ENCODE data around the gene LDLRAD3.

Gene LDLRAD3

DNA sequence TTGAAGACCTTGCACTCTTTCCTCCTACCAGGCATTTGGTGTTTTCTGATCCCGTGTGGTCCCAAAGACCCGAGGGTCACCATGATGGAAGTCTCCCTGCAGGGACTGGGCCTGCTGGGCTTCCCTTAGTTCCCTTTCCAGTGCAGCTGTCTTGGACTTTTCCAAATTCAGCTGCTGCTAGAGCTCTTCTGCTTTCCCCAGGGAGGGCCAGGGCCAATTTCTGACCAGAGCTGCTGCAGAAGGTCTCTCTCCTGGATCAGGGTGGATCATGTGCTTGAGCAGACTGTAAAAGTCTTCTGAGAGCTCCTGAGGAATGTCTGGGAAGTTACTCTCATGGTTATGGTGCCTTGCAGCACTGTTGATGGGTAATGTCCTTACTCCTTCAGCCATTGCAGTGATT is 23.2 kb downstream of the LDLRAD3 start:
- H3K4me1 ChIP-seq (ENCODE audit: control insufficient read depth, insufficient read depth, low read length), result no peaks in the 10 kb centered on the region
- H3K9ac ChIP-seq (ENCODE audit: low read depth, low read length), result no peak overlapping the region
- H3K36me3 ChIP-seq (ENCODE audit: control insufficient read depth, insufficient read depth, low read length), result peaks cover 2% of the 10 kb centered on the region
- H3K9me3 ChIP-seq (ENCODE audit: control insufficient read depth, insufficient read depth, low read length), result peaks cover 3% of the 10 kb centered on the region
- H3K27me3 ChIP-seq (ENCODE audit: control insufficient read depth, insufficient read depth, low read length), result no peaks in the 10 kb centered on the region
- no peak overlapping the region for H3K4me3 ChIP-seq (ENCODE audit: low read depth, low read length)

- Histone ChIP-seq H3K36me3 (ENCODE audit: control insufficient read depth, insufficient read depth, low read length) (peaks cover 2% of the 10 kb centered on the region), H3K4me1 (ENCODE audit: control insufficient read depth, insufficient read depth, low read length) (no peaks in the 10 kb centered on the region), H3K4me3 (ENCODE audit: low read depth, low read length) (no peak overlapping the region)
These were observed 24.7 kb downstream of the LDLRAD3 start for GRCh38 chr11:35968386-35969088.

GRCh38 chr11:35969089-35970042 is 25.5 kb downstream of the LDLRAD3 start:
- H3K9ac ChIP-seq (ENCODE audit: low read depth, low read length), result no peak overlapping the region
- H3K4me1 ChIP-seq (ENCODE audit: control insufficient read depth, insufficient read depth, low read length), result no peaks in the 10 kb centered on the region
- no peak overlapping the region for H3K4me3 ChIP-seq (ENCODE audit: low read depth, low read length)
- peaks cover 2% of the 10 kb centered on the region for H3K36me3 ChIP-seq (ENCODE audit: control insufficient read depth, insufficient read depth, low read length)
- no peaks in the 10 kb centered on the region for H3K27me3 ChIP-seq (ENCODE audit: control insufficient read depth, insufficient read depth, low read length)
- H3K9me3 ChIP-seq (ENCODE audit: control insufficient read depth, insufficient read depth, low read length), result peaks cover 5% of the 10 kb centered on the region

More at GRCh38 chr11:35968386-35969088, 24.7 kb downstream of the LDLRAD3 start:
- H3K9ac ChIP-seq (ENCODE audit: low read depth, low read length), result no peak overlapping the region
- H3K9me3 ChIP-seq (ENCODE audit: control insufficient read depth, insufficient read depth, low read length), result peaks cover under 1% of the 10 kb centered on the region
- no peaks in the 10 kb centered on the region for H3K27me3 ChIP-seq (ENCODE audit: control insufficient read depth, insufficient read depth, low read length)

DNA sequence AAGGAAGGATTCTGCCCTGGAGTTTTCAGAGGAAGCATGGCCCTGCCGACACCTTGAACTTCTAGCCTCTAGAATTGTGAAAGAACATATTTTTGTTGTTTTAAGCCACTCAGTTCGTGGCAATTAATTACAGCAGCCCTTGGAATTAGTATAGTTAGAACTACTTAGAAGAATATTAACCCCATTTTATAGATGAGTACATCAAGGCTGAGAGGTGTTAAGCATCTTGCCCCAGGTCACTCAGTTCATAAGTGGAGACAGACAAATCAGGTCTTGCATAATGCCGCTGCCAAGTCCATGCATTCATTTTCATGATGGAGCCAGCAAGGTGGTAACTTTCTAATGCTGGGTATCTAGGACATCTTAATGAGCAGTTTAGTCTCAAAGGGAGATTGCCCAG is 26.6 kb downstream of the LDLRAD3 start:
- H3K9ac ChIP-seq (ENCODE audit: low read depth, low read length), result no peak overlapping the region
- H3K36me3 ChIP-seq (ENCODE audit: control insufficient read depth, insufficient read depth, low read length), result peaks cover 2% of the 10 kb centered on the region
- H3K27me3 ChIP-seq (ENCODE audit: control insufficient read depth, insufficient read depth, low read length), result no peaks in the 10 kb centered on the region
- H3K4me3 ChIP-seq (ENCODE audit: low read depth, low read length), result no peak overlapping the region
- peaks cover 10% of the 10 kb centered on the region for H3K9me3 ChIP-seq (ENCODE audit: control insufficient read depth, insufficient read depth, low read length)
- no peaks in the 10 kb centered on the region for H3K4me1 ChIP-seq (ENCODE audit: control insufficient read depth, insufficient read depth, low read length)

GRCh38 chr11:35971841-35972422 is 28.1 kb downstream of the LDLRAD3 start:
- no peak overlapping the region for H3K4me3 ChIP-seq (ENCODE audit: low read depth, low read length)
- H3K36me3 ChIP-seq (ENCODE audit: control insufficient read depth, insufficient read depth, low read length), result peaks cover 2% of the 10 kb centered on the region
- H3K4me1 ChIP-seq (ENCODE audit: control insufficient read depth, insufficient read depth, low read length), result no peaks in the 10 kb centered on the region
- H3K9ac ChIP-seq (ENCODE audit: low read depth, low read length), result no peak overlapping the region
- no peaks in the 10 kb centered on the region for H3K27me3 ChIP-seq (ENCODE audit: control insufficient read depth, insufficient read depth, low read length)
- H3K9me3 ChIP-seq (ENCODE audit: control insufficient read depth, insufficient read depth, low read length), result peaks cover 10% of the 10 kb centered on the region

DNA sequence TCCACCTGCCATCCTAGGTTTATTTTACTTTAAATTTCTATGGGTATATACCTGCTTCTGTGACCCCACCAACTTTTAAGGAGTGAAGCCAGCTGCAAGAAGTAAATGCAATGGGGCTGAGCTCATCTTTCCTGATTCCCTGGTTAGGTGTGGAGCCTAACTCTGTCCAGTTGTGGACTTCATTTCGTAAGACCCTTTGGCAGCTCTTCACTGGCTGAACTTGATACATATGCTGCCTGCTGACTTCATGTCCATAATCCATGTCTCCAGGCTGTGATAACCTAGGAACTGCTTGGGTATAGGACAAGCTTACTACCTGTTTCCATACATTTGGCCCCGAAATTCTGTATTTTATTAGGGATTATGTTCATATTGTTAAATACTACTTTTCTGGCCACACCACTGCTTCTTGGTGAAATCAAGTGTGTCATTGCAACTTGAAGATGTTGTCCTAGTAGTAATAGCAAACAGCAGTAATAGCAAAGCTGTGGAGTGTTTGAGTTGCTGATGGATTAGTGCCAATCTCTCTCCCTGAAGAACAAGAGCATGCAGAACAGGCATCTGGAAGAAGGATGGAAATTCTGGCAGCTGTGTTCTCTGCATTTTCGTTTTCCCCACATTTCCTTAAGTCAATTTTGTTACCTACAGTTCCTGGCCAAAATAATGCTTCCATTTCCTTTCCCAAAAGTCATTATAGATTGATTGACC is 31.2 kb downstream of the LDLRAD3 start:
- Histone ChIP-seq H3K9me3 (ENCODE audit: control insufficient read depth, insufficient read depth, low read length) (peaks cover 10% of the 10 kb centered on the region), H3K9ac (ENCODE audit: low read depth, low read length) (no peak overlapping the region), H3K27me3 (ENCODE audit: control insufficient read depth, insufficient read depth, low read length) (no peaks in the 10 kb centered on the region), H3K36me3 (ENCODE audit: control insufficient read depth, insufficient read depth, low read length) (peaks cover 2% of the 10 kb centered on the region), H3K4me3 (ENCODE audit: low read depth, low read length) (no peak overlapping the region), H3K4me1 (ENCODE audit: control insufficient read depth, insufficient read depth, low read length) (peaks cover 3% of the 10 kb centered on the region)

DNA sequence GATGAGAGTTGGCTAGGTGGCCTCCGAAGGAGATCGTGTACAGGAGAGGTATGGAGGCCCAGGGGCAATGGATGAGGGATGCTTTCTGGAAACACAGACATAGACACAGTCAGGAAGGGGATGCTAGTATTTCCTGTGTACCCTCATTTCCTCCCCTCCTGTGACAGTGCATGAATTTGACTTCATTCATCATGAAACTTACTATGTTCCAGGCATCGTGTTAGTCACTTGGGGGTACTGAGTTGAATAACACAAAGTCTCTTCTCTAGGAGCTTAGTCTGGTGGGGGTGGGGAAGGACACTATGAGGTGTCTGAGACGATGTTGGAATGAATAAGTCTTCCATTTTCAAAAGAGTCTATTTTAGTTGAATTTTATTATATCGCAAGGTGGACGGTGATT is 32.6 kb downstream of the LDLRAD3 start:
- Histone ChIP-seq H3K9me3 (ENCODE audit: control insufficient read depth, insufficient read depth, low read length) (peaks cover 10% of the 10 kb centered on the region), H3K4me3 (ENCODE audit: low read depth, low read length) (no peak overlapping the region), H3K27me3 (ENCODE audit: control insufficient read depth, insufficient read depth, low read length) (no peaks in the 10 kb centered on the region), H3K9ac (ENCODE audit: low read depth, low read length) (no peak overlapping the region), H3K36me3 (ENCODE audit: control insufficient read depth, insufficient read depth, low read length) (peaks cover under 1% of the 10 kb centered on the region), H3K4me1 (ENCODE audit: control insufficient read depth, insufficient read depth, low read length) (peaks cover 7% of the 10 kb centered on the region)

GRCh38 chr11:35978183-35978582 is 34.3 kb downstream of the LDLRAD3 start:
- Histone ChIP-seq H3K36me3 (ENCODE audit: control insufficient read depth, insufficient read depth, low read length) (no peaks in the 10 kb centered on the region), H3K9ac (ENCODE audit: low read depth, low read length) (no peak overlapping the region), H3K27me3 (ENCODE audit: control insufficient read depth, insufficient read depth, low read length) (no peaks in the 10 kb centered on the region), H3K4me3 (ENCODE audit: low read depth, low read length) (no peak overlapping the region), H3K9me3 (ENCODE audit: control insufficient read depth, insufficient read depth, low read length) (peaks cover 10% of the 10 kb centered on the region), H3K4me1 (ENCODE audit: control insufficient read depth, insufficient read depth, low read length) (peaks cover 7% of the 10 kb centered on the region)

DNA sequence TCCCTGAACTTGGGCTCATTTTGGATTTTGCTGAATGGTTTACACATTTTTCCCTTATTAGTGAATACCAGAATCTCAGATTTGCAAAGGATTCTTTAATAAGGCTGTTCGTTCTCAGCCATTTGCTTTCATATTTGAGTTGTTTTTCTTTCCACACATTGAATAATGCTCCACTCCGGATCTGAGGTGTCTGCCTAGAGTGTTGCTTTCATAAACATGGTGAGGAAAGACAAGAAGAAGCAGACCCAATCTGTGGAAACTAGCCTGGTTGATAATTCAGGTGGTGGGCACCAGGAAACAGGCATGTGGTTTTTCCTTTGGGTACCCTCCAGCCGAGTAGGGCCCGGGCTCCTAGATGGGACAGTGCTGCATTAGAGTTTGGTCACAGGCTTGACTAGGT is 35.0 kb downstream of the LDLRAD3 start:
- Histone ChIP-seq H3K27me3 (ENCODE audit: control insufficient read depth, insufficient read depth, low read length) (no peaks in the 10 kb centered on the region), H3K9ac (ENCODE audit: low read depth, low read length) (no peak overlapping the region), H3K4me1 (ENCODE audit: control insufficient read depth, insufficient read depth, low read length) (peaks cover 7% of the 10 kb centered on the region), H3K4me3 (ENCODE audit: low read depth, low read length) (no peak overlapping the region), H3K36me3 (ENCODE audit: control insufficient read depth, insufficient read depth, low read length) (no peaks in the 10 kb centered on the region), H3K9me3 (ENCODE audit: control insufficient read depth, insufficient read depth, low read length) (peaks cover 10% of the 10 kb centered on the region)

DNA sequence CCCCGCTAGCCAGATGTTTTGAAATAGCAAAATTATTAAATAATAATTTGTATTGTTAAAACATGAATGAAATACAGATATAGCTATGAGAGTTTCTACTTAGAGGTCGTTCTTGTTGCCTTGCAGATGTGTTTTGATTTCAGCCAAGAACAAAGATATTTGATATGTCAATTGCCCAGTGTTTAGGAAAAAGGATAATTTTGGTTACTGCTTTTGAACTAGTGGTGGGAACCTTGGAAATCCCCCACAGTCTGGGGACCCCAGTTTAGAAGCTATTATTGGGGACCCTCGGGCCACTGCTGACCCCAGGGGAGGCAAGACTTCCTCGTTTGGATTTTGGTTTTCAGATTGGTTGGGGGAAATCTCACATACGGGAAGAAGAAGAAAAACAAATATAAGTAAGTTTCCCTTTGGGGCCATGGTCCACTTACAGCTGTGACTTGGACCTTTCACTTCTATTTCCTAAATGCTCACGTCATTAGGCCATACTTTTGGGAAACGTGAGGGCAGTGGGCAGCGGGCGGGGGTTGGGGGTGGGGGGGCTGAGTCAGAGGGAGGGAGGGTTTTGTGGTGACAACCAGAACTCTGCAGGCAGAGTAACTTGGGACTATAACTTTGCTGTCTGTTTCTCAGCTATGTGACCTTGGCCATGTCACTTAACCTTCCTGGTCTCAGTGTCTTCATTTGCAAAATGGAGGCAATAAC is 37.0 kb downstream of the LDLRAD3 start:
- Histone ChIP-seq H3K36me3 (ENCODE audit: control insufficient read depth, insufficient read depth, low read length) (no peaks in the 10 kb centered on the region), H3K4me3 (ENCODE audit: low read depth, low read length) (no peak overlapping the region)

GRCh38 chr11:35981581-35981980 is 37.7 kb downstream of the LDLRAD3 start:
- no peaks in the 10 kb centered on the region for H3K27me3 ChIP-seq (ENCODE audit: control insufficient read depth, insufficient read depth, low read length)
- H3K4me3 ChIP-seq (ENCODE audit: low read depth, low read length), result no peak overlapping the region
- peaks cover 10% of the 10 kb centered on the region for H3K4me1 ChIP-seq (ENCODE audit: control insufficient read depth, insufficient read depth, low read length)
- no peak overlapping the region for H3K9ac ChIP-seq (ENCODE audit: low read depth, low read length)
- H3K9me3 ChIP-seq (ENCODE audit: control insufficient read depth, insufficient read depth, low read length), result no peaks in the 10 kb centered on the region
- no peaks in the 10 kb centered on the region for H3K36me3 ChIP-seq (ENCODE audit: control insufficient read depth, insufficient read depth, low read length)

More for the DNA sequence above, 37.0 kb downstream of the LDLRAD3 start:
- Histone ChIP-seq H3K9ac (ENCODE audit: low read depth, low read length) (no peak overlapping the region), H3K9me3 (ENCODE audit: control insufficient read depth, insufficient read depth, low read length) (no peaks in the 10 kb centered on the region), H3K4me1 (ENCODE audit: control insufficient read depth, insufficient read depth, low read length) (peaks cover 7% of the 10 kb centered on the region), H3K27me3 (ENCODE audit: control insufficient read depth, insufficient read depth, low read length) (no peaks in the 10 kb centered on the region)
